Activated T-cell treated with anti-CD3 and anti-CD28 coated beads, Interleukin-2, amount 50 U/mL, for 4 hours (primary cell): ENCODE data around the gene C1QTNF8. TPM values are rescaled to one million over a fixed set of nuclear protein-coding genes. Genes with fewer than 3 reads are reported as not detected.

Experiments used
- ATAC-seq, 2 donors: fragments of 200-7000 bp; cut with Tn5 transposase; one replicate each; pipeline ENCODE4 v1.10.0; 2021
- DNase-seq: peaks from one replicate; pipeline ENCODE4 v3.0.0-alpha.2; 2020
- H3K27me3 Mint-ChIP-seq: one replicate; pipeline ENCODE4 v1.8.0; 2021; ENCODE audit warnings: low read depth, mixed read lengths
- H3K36me3 Mint-ChIP-seq: one replicate; pipeline ENCODE4 v1.8.0; 2022; ENCODE audit warnings: mixed read lengths; ENCODE audit not compliant: insufficient read depth
- H3K4me1 Mint-ChIP-seq: one replicate; pipeline ENCODE4 v1.8.0; 2021; ENCODE audit warnings: low read depth, mixed read lengths
- H3K4me3 Mint-ChIP-seq: one replicate; pipeline ENCODE4 v1.8.0; 2021; ENCODE audit warnings: mild to moderate bottlenecking, moderate library complexity, mixed read lengths
- H3K9me3 Mint-ChIP-seq: one replicate; pipeline ENCODE4 v1.8.0; 2021; ENCODE audit warnings: mixed read lengths
- total RNA-seq, 3 donors: library from RNA; stranded (reverse); gene quantifications; one replicate each; pipeline ENCODE4 v1.2.1, GENCODE V29; 2021

C1QTNF8 gene
- total RNA-seq, 3 donors from 2014 or later: not detected

DNA sequence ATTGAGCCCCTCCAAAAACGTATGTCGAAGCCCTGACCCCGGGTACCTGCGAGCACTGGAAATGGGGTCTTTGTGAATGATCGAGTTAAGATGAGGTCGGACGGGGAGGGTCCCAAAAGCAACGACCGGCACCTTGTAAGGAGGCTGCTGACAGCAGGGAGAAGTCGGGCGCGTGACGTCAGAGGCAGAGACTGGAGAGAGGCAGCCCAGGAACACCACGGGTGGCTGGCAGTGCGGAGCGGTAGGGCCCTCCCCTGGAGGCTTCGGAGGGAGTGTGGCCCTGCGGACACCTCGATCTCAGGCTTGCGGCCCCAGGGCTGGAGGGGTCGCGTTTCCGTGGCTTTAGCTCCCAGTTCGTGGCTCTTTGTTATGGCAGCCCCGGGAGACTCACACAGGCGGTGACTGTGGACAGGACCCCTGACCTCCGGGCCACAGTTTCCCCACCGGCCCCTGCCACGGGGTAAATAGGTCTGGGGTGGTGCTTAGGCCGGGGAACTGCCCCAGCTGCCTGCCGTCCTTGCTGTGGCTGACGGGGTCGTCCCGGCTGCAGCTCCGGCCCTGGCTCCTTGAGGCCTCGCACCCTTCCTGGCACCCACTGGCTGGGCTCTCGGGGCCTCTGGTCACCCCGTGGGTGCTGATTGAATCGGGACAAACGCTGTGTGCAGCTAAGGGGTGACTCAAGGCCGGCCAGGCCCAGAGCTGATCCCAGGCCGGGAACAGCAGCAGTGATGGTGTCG is 34.1 kb downstream of the C1QTNF8 start:
- Mint-ChIP-seq H3K36me3 (no peaks in the 10 kb centered on the region), H3K9me3 (peaks cover 5% of the 10 kb centered on the region), H3K27me3 (peaks cover 25% of the 10 kb centered on the region), H3K4me1 (no peaks in the 10 kb centered on the region), H3K4me3 (no peak overlapping the region)
- ATAC-seq: no peak
- no peak for DNase-seq

DNA sequence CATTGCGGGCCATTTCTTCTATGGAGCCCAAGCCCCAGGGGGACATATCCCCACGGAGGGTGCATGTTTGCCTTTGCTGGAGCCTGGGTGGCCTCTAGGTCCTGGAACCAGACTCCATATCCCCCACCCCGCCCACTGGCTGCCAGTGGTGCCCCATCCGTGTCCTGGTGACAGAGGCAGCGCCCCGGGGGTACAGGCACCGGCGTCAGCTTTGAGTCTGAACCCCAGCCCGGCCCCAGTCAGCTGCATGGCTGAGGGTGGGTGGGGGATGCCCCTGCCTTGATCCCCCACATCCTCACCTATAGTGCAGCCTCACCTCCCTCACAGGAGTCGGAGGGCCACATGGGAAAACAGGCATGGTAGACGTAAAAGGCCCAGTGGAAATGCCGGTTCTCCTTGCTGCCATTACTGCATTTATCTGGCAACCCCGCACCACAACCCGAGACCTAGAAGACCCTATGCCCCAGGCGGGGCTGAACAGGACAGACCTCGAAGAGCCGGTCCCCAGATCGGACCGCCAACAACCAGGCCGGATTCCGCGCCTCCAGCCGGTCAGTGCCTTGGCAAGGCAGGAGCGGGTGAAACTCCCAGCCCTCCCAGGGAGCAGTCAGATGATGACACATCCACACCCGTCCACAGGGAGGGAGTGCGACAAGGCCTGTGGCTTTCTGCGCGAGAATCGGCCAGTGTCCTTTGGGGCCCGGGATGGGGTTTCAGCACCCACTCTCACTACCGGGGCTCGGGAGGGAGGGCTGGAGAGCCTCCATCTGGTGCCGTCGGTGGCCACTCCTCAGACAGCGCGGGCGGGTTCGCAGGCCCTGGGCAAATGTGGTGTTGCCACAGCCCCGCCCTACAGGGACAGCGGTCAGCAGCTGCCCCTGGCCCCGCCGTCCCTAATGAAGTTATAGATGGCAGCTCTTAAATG is 35.4 kb downstream of the C1QTNF8 start:
- H3K27me3 Mint-ChIP-seq: peaks cover 18% of the 10 kb centered on the region
- H3K4me3 Mint-ChIP-seq: no peak overlapping the region

DNA sequence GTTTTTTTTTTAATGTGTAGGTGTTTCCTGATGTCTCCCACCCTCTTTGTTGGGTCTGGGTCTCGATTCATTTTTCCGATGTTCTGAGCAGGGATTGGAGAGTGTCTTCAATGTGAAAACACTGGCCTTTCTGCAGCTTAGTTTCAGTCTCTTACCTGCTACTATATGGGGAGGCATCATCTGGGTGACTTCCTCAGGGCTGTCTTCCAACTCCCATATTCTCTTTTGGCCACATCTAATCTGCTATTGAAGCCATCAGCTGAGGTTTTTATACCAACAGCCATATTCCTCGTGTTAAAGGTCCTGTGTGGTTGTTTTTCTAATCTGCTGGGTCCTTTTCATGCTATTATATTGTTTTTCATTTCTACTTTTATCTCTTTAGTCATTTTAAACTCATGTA is 36.7 kb downstream of the C1QTNF8 start:
- H3K4me1 Mint-ChIP-seq: no peaks in the 10 kb centered on the region
- no peak overlapping the region for H3K4me3 Mint-ChIP-seq
- H3K36me3 Mint-ChIP-seq: no peaks in the 10 kb centered on the region
- peaks cover 5% of the 10 kb centered on the region for H3K9me3 Mint-ChIP-seq
- DNase-seq: no peak
- peaks cover 6% of the 10 kb centered on the region for H3K27me3 Mint-ChIP-seq
- ATAC-seq: no peak

More for the DNA sequence above, 35.4 kb downstream of the C1QTNF8 start:
- no peak for DNase-seq
- no peak for ATAC-seq
- no peaks in the 10 kb centered on the region for H3K4me1 Mint-ChIP-seq
- no peaks in the 10 kb centered on the region for H3K36me3 Mint-ChIP-seq
- peaks cover 5% of the 10 kb centered on the region for H3K9me3 Mint-ChIP-seq

DNA sequence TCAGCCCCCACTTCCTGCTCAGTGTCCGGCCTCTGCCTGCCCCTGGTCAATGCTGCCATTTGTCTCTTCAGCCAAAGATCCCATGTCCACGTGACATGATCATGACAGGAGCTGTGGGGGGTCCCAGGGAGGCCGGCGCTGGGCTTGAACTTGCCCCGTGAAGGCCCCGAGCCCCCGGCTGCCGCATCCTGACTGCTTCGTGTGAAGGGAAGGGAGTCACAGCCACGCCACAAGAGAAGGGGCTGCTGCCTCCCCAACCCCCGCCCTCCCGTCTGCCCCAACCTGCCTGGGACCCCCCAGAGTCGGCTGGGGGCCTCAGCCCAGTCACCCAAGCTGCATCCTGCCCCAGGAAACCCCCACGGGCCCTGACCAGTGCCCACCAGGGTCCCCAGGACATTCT is 37.8 kb downstream of the C1QTNF8 start:
- DNase-seq (no peak), ATAC-seq (no peak)
- Mint-ChIP-seq H3K4me3 (no peak overlapping the region), H3K9me3 (peaks cover 5% of the 10 kb centered on the region), H3K36me3 (no peaks in the 10 kb centered on the region), H3K27me3 (no peaks in the 10 kb centered on the region), H3K4me1 (no peaks in the 10 kb centered on the region)

- no peaks in the 10 kb centered on the region for H3K36me3 Mint-ChIP-seq
- no peaks in the 10 kb centered on the region for H3K4me1 Mint-ChIP-seq
- ATAC-seq (peak; percentile 71 to 79), DNase-seq (peak; percentile 64)
- no peak overlapping the region for H3K4me3 Mint-ChIP-seq
- H3K27me3 Mint-ChIP-seq: no peaks in the 10 kb centered on the region
- H3K9me3 Mint-ChIP-seq: peaks cover 5% of the 10 kb centered on the region
Observed at GRCh38 chr16:1057252-1057932, 38.7 kb downstream of the C1QTNF8 start.

GRCh38 chr16:1056196-1056595 is 39.8 kb downstream of the C1QTNF8 start:
- Mint-ChIP-seq H3K36me3 (no peaks in the 10 kb centered on the region), H3K4me3 (no peak overlapping the region), H3K4me1 (no peaks in the 10 kb centered on the region), H3K27me3 (no peaks in the 10 kb centered on the region), H3K9me3 (peaks cover 5% of the 10 kb centered on the region)
- DNase-seq (no peak), ATAC-seq (no peak)

- DNase-seq: no peak
- Mint-ChIP-seq H3K36me3 (no peaks in the 10 kb centered on the region), H3K27me3 (no peaks in the 10 kb centered on the region), H3K4me3 (no peak overlapping the region), H3K4me1 (no peaks in the 10 kb centered on the region), H3K9me3 (peaks cover 5% of the 10 kb centered on the region)
- no peak for ATAC-seq
Observed at GRCh38 chr16:1055557-1055924, 40.5 kb downstream of the C1QTNF8 start.

GRCh38 chr16:1054660-1055556 is 41.1 kb downstream of the C1QTNF8 start:
- Mint-ChIP-seq H3K4me3 (no peak overlapping the region), H3K27me3 (no peaks in the 10 kb centered on the region), H3K36me3 (no peaks in the 10 kb centered on the region), H3K9me3 (peaks cover 5% of the 10 kb centered on the region), H3K4me1 (no peaks in the 10 kb centered on the region)
- DNase-seq (peak; percentile 38), ATAC-seq (peak in 1 of 2 donors; percentile 46)

DNA sequence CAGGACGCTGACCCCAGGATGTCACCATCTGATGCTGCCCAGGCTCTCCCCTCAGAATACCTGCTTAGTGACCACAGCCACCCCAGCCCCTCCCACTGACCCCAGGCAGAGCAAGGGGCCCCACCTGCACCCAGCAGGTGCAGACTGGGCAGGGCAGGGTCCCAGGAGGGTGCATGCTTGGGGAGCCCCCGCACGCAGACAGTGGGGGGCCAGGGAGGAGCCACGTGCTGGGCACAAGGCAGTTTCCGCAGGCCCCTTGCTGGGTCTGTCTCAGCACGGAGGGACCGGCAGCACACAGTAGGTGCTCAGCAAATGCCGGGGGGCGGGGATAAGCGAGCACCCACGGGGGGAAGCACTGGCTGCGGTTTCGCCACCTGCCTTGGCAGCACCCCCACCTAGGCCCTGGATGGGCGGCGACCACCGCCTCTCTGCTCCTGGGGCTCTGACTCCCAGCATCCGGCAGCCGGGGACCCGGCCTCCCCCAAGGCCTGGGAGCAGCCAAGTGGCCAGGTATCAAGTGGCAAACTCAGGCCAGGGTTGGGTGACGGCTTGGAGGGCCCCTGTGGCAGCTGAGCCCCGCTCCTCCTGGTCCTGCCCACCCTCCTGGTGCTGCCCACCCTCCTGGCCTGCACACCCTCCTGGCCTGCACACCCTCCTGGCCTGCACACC is 42.2 kb downstream of the C1QTNF8 start:
- Mint-ChIP-seq H3K9me3 (no peaks in the 10 kb centered on the region), H3K36me3 (no peaks in the 10 kb centered on the region), H3K27me3 (no peaks in the 10 kb centered on the region), H3K4me1 (no peaks in the 10 kb centered on the region), H3K4me3 (no peak overlapping the region)
- no peak for DNase-seq
- no peak for ATAC-seq

DNA sequence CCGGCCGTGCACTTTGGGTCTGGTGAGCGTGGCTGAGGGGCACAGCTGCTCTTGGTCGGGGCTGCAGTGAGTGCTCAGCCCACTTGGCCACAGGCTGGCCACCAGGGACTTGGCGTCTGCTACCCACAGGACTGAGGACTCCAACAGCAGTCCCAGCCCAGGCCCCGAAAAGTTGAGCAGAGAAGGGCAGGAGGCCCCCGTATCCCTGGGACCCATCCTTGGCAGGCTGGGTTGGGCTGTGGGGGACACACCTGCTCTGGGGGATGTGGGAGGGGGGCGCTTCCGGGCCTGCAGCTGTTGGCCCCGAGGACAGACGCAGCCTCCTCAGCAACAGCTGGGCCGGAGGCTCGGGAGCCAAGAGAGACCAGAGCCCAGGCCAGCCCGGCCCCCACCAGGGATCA is 42.9 kb downstream of the C1QTNF8 start:
- Mint-ChIP-seq H3K9me3 (no peaks in the 10 kb centered on the region), H3K4me1 (no peaks in the 10 kb centered on the region), H3K4me3 (no peak overlapping the region), H3K36me3 (no peaks in the 10 kb centered on the region), H3K27me3 (no peaks in the 10 kb centered on the region)
- no peak for DNase-seq
- ATAC-seq: no peak

GRCh38 chr16:1052721-1053120 is 43.3 kb downstream of the C1QTNF8 start:
- H3K4me1 Mint-ChIP-seq: no peaks in the 10 kb centered on the region
- DNase-seq (no peak), ATAC-seq (no peak)
- no peaks in the 10 kb centered on the region for H3K27me3 Mint-ChIP-seq
- no peak overlapping the region for H3K4me3 Mint-ChIP-seq
- no peaks in the 10 kb centered on the region for H3K9me3 Mint-ChIP-seq
- no peaks in the 10 kb centered on the region for H3K36me3 Mint-ChIP-seq

- ATAC-seq (no peak), DNase-seq (no peak)
- Mint-ChIP-seq H3K27me3 (no peaks in the 10 kb centered on the region), H3K4me1 (no peaks in the 10 kb centered on the region), H3K36me3 (no peaks in the 10 kb centered on the region), H3K9me3 (no peaks in the 10 kb centered on the region), H3K4me3 (no peak overlapping the region)
Observed at GRCh38 chr16:1051446-1051845, 44.6 kb downstream of the C1QTNF8 start.

- ATAC-seq (no peak), DNase-seq (no peak)
- Mint-ChIP-seq H3K36me3 (no peaks in the 10 kb centered on the region), H3K27me3 (no peaks in the 10 kb centered on the region), H3K4me3 (no peak overlapping the region), H3K4me1 (no peaks in the 10 kb centered on the region), H3K9me3 (no peaks in the 10 kb centered on the region)
Observed at GRCh38 chr16:1050921-1051320, 45.1 kb downstream of the C1QTNF8 start.
